Retinal pigment epithelial cell (primary cell): ENCODE results near the gene FAM171A1.

Experiments
- DNase-seq: peaks from one replicate; pipeline ENCODE4 v3.0.0-alpha.2; 2010; ENCODE audit warnings: low read depth
- H3K4me3 ChIP-seq: 2 replicates; pipeline ENCODE4 v1.5.1; 2011; ENCODE audit warnings: mild to moderate bottlenecking, low read length, control low read depth, moderate library complexity
- TF ChIP-seq, protein P1 (sequence below): conservative IDR thresholded peaks from 2 replicates; pipeline ENCODE4 v1.5.1; 2011; ENCODE audit warnings: low read depth, low read length, control low read depth, inconsistent platforms

Gene FAM171A1

DNA sequence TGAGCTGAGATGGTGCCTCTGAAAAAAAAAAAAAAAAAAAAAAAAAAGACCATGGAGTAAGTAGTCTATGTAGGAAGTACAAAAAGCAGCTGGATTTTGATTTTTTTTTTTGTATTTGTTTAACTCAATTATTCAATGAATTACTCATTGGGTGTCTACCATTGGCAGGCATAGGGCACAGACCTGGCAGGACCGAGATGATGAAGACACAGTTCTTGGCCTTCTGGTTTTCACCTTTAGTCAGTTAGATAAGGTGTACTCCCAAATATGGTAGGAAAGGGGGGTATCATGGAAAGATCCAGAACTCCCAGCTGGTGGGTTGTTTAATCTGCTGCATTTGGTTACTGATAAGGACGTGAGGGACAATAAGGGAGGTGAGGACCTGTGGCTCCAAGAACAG, 105.5 kb downstream of the FAM171A1 start:
- DNase-seq, result no peak
- TF ChIP-seq, protein P1, sequence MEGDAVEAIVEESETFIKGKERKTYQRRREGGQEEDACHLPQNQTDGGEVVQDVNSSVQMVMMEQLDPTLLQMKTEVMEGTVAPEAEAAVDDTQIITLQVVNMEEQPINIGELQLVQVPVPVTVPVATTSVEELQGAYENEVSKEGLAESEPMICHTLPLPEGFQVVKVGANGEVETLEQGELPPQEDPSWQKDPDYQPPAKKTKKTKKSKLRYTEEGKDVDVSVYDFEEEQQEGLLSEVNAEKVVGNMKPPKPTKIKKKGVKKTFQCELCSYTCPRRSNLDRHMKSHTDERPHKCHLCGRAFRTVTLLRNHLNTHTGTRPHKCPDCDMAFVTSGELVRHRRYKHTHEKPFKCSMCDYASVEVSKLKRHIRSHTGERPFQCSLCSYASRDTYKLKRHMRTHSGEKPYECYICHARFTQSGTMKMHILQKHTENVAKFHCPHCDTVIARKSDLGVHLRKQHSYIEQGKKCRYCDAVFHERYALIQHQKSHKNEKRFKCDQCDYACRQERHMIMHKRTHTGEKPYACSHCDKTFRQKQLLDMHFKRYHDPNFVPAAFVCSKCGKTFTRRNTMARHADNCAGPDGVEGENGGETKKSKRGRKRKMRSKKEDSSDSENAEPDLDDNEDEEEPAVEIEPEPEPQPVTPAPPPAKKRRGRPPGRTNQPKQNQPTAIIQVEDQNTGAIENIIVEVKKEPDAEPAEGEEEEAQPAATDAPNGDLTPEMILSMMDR, result no peak
- no peak overlapping the region for H3K4me3 ChIP-seq

DNA sequence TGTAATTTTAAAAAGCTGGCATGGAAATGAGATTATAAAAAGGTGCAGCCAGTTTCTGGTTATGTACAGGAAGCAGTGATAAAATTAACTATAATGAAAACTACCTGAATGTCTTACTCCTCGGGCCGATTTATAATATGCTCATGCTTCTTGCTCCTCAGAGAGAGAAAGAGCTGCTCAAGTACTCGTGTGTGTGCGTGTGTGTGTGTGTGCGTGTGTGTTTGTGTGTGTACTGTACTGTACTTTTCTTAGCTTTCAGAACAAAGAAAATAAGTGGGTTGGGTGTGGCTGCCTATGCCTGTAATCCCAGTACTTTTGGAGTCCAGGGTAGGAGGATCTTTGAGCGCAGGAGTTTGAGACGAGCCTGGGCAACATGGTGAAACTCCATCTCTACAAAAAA, 106.0 kb downstream of the FAM171A1 start:
- DNase-seq, result no peak
- TF ChIP-seq, protein P1, result no peak
- H3K4me3 ChIP-seq, result no peak overlapping the region

DNA sequence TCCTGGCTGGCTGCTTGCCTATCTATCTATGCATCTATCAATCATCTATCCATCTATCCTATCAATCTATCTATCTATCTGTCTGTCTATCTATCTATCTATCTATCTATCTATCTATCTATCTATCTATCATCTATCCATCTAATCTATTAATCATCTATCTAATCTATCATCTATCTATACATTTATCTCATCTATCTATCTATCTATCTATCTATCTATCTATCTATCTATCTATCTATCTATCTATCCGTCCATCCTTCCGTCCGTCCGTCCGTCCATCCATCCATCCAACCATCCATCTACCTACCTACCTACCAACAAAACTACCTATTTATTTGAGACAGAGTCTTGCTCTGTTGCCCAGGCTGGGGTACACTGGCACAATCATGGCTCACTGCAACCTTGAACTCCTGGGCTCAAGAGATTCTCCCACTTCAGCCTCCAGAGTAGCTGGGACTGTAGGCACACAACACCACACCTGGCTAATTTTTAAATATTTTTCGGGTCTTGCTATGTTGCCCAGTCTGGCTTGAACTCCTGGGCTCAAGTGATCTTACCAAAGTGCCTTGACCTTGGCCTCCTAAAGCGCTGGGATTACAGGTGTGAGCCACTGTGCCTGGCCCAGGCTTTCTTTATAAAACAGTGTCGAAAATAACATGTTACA, 107.3 kb downstream of the FAM171A1 start:
- H3K4me3 ChIP-seq, result no peak overlapping the region
- TF ChIP-seq, protein P1, result no peak

DNA sequence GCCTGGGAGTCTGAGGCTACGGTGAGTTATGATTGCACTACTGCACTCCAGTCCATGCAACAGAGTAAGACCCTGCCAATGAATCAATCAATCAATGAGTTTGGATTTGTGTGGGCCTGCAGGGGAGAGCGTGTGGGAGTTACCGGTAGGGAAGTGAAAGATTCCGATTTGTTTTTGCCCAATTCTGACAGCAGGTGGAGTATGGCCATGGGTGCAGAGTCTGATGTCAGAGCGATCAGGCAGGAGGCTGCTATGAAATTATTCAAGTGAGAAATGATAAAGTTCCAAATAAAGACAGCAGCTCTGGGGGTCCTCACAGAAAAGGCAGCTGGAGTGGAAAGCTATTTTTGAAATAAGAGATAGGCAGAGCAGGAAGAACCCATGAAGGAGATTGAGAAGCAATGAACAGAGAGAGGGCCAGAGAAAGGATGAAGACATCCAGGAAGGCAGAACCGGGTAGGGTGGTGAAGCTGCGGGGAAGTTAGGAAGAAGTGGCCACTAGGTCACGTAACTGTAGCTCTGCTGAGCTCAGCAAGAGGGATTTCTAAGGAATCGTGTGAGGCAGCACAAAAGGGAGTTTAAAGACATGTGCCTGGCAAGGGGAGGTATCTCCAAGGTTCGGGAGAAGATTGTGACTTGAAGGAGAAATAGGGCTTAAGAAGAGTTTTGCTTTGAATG, 108.9 kb downstream of the FAM171A1 start:
- no peak overlapping the region for H3K4me3 ChIP-seq
- DNase-seq, result no peak
- TF ChIP-seq, protein P1, result peak; percentile 58

More for the DNA sequence above, 107.3 kb downstream of the FAM171A1 start:
- no peak for DNase-seq

- DNase-seq, result no peak
These were observed 112.0 kb downstream of the FAM171A1 start for GRCh38 chr10:15259136-15259535.

DNA sequence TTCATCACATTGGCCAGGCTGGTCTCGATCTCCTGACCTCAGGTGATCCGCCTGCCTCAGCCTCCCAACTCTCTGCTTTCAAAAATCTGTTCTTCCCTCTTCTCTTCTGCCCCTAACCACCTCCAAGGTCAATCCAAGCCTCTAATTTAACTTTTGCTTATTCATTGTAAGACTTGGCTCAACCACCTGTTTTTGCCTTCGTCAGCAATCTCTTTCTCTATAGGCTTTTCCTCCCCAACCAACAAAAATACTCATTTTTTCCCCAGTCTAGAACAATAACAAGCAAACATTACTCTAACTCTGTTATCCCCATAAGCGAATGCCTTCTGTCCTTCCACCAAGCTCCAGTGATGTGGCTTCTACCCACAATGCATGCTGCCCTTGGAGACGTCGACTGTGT, 112.8 kb downstream of the FAM171A1 start:
- H3K4me3 ChIP-seq, result no peak overlapping the region
- DNase-seq, result no peak
- TF ChIP-seq, protein P1, result no peak

More at GRCh38 chr10:15259136-15259535, 112.0 kb downstream of the FAM171A1 start:
- no peak overlapping the region for H3K4me3 ChIP-seq
- TF ChIP-seq, protein P1, result no peak

DNA sequence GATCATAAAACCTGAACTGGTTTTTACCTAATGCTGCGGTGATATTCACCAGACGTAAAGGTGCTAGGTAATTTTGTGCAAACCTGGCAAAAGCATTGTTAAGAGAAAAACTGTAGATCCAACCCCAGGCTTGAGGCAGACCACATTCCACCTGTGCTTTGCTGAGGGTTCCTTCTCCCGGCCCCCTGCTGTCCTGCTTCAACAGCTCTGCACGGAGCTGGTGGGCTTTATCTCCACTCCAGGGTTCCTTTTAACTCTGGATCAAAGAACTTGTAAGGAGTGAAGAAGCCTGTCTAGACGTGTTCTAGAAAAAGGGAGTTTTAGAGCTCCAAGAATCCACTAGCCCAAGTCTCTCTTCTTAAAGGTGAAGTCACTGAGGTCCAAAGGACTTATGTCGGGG, 115.1 kb downstream of the FAM171A1 start:
- TF ChIP-seq, protein P1, result no peak
- no peak for DNase-seq
- H3K4me3 ChIP-seq, result no peak overlapping the region
